B cell (primary cell): ENCODE results near the gene SHROOM2. TPM values are rescaled to one million over a fixed set of nuclear protein-coding genes. Genes with fewer than 3 reads are reported as not detected.

Source experiments
- ATAC-seq: fragments of 200-7000 bp; cut with Tn5 transposase; one replicate; pipeline ENCODE4 v1.10.0; 2021; ENCODE audit warnings: low read depth, mild to moderate bottlenecking, moderate number of reproducible peaks, moderate library complexity
- CTCF ChIA-PET: fragments of 350-600 bp; sonication (Branson Sonifier 250); formaldehyde crosslinking; loops from one replicate; lab custom pipeline; 2021; ENCODE audit warnings: antibody characterized with exemption, inconsistent platforms; lab: Charles Lee
- POLR2A ChIA-PET: fragments of 350-600 bp; sonication (Branson Sonifier 250); formaldehyde crosslinking; loops from one replicate; lab custom pipeline; 2021; ENCODE audit warnings: antibody characterized with exemption; lab: Charles Lee
- DNase-seq: peaks from one replicate; pipeline ENCODE4 v3.0.0; 2013
- H2AFZ ChIP-seq: 2 replicates; pipeline ENCODE4 v1.6.1; 2012; ENCODE audit warnings: mild to moderate bottlenecking, low read depth, low read length; ENCODE audit not compliant: insufficient read depth, poor library complexity, severe bottlenecking
- H3K27ac ChIP-seq, 2 donors: 1 replicate in 1 of 2; 2 replicates in 1 of 2; pipeline ENCODE4 v1.5.1; 2012 to 2013; ENCODE audit warnings: low read length in 2 of 2, mild to moderate bottlenecking in 2 of 2, moderate library complexity in 1 of 2
- H3K27me3 ChIP-seq, 4 experiments: fragments of 200-600 bp in 1 of 4; sonication (generic) in 1 of 4; replicated peaks in 1 of 4; 1 replicate in 2 of 4; 2 replicates in 2 of 4; pipeline versions ENCODE4 v1.6.1 to v1.7.0; 2013 to 2016; ENCODE audit warnings: low read length in 3 of 4, mild to moderate bottlenecking in 2 of 4, mixed read lengths in 1 of 4, moderate library complexity in 1 of 4; ENCODE audit not compliant: insufficient read depth in 4 of 4, control insufficient read depth in 3 of 4; ENCODE audit errors: control extremely low read depth in 1 of 4
- H3K36me3 ChIP-seq, 2 experiments: replicated peaks in 1 of 2; 1 replicate in 1 of 2; 2 replicates in 1 of 2; pipeline versions ENCODE4 v1.6.1 to v1.7.1; 2013; ENCODE audit warnings: low read length in 1 of 2; ENCODE audit not compliant: insufficient read depth in 2 of 2, control insufficient read depth in 1 of 2; ENCODE audit errors: control extremely low read depth in 1 of 2, extremely low read depth in 1 of 2
- H3K4me1 ChIP-seq, 2 donors: fragments of 200-600 bp in 1 of 2; sonication (generic) in 1 of 2; 1 replicate in 1 of 2; 2 replicates in 1 of 2; pipeline versions ENCODE4 v1.5.1 to v1.6.1; 2013 to 2017; ENCODE audit warnings: low read length in 2 of 2; ENCODE audit not compliant: control insufficient read depth in 2 of 2, insufficient read depth in 2 of 2
- H3K4me2 ChIP-seq: replicated peaks from 2 replicates; pipeline ENCODE3; 2012; ENCODE audit warnings: mild to moderate bottlenecking, low read depth, low read length; ENCODE audit not compliant: poor library complexity, severe bottlenecking
- H3K4me3 ChIP-seq, 5 experiments: fragments of 200-600 bp in 1 of 5; sonication (generic) in 1 of 5; 1 replicate in 3 of 5; 2 replicates in 2 of 5; pipeline versions ENCODE4 v1.5.1 to v1.7.0; 2011 to 2016; ENCODE audit warnings: low read length in 4 of 5, mild to moderate bottlenecking in 4 of 5, low read depth in 2 of 5, control low read depth in 1 of 5, moderate library complexity in 1 of 5; ENCODE audit not compliant: insufficient read depth in 1 of 5; ENCODE audit errors: control extremely low read depth in 1 of 5, extremely low read depth in 1 of 5
- H3K79me2 ChIP-seq: fragments of 200-600 bp; sonication (generic); one replicate; pipeline ENCODE4 v1.6.0; 2016; ENCODE audit warnings: low read length; ENCODE audit not compliant: control insufficient read depth, insufficient read depth
- H3K9ac ChIP-seq: fragments of 200-600 bp; sonication (generic); 2 replicates; pipeline ENCODE4 v1.6.1; 2017; ENCODE audit warnings: mild to moderate bottlenecking, low read length, moderate library complexity
- H3K9me3 ChIP-seq, 3 donors: one replicate each; pipeline versions ENCODE4 v1.6.1 to v1.7.1; 2013; ENCODE audit warnings: low read length in 2 of 3; ENCODE audit not compliant: control insufficient read depth in 2 of 3, insufficient read depth in 1 of 3; ENCODE audit errors: control extremely low read depth in 1 of 3
- H4K20me1 ChIP-seq: 2 replicates; pipeline ENCODE4 v1.6.0; 2012; ENCODE audit warnings: mild to moderate bottlenecking, low read length; ENCODE audit not compliant: insufficient read depth, control insufficient read depth, poor library complexity, severe bottlenecking
- H3K27ac Mint-ChIP-seq: one replicate; pipeline ENCODE4 v1.8.0; 2021; ENCODE audit warnings: mixed read lengths
- H3K27me3 Mint-ChIP-seq: one replicate; pipeline ENCODE4 v1.8.0; 2021; ENCODE audit warnings: mixed read lengths
- H3K4me1 Mint-ChIP-seq: one replicate; pipeline ENCODE4 v1.8.0; 2021; ENCODE audit warnings: mixed read lengths
- H3K4me3 Mint-ChIP-seq: one replicate; pipeline ENCODE4 v1.8.0; 2021; ENCODE audit warnings: mixed read lengths
- H3K9me3 Mint-ChIP-seq: one replicate; pipeline ENCODE4 v1.8.0; 2022; ENCODE audit warnings: mixed read lengths; ENCODE audit not compliant: insufficient read depth
- EZH2 ChIP-seq: IDR thresholded peaks from 2 replicates; pipeline ENCODE4 v1.6.1; 2012; ENCODE audit warnings: borderline replicate concordance, low read depth, mild to moderate bottlenecking, moderate library complexity, low read length; ENCODE audit not compliant: insufficient read depth, poor library complexity, severe bottlenecking
- WGBS: methylation state at CpG from one replicate; pipeline ENCODE4 v1.1.5; 2013; ENCODE audit warnings: missing lambda C conversion rate; ENCODE audit not compliant: insufficient coverage; 5-methylcytosine and 5-hydroxymethylcytosine counted together
- intact Hi-C: fragments of 100-400 bp; cut with micrococcal nuclease; formaldehyde crosslinking; loops from one replicate; pipeline ENCODE4 v1.10.0; 2022
- polyA plus RNA-seq: library from polyadenylated mRNA; depleted of rRNA; stranded (reverse); fragments of >200 nt; gene quantifications from 2 replicates; pipeline ENCODE4 v1.2.3, GENCODE V29; 2012
- total RNA-seq, 2 donors: library from RNA; stranded (reverse); fragments of 120-200 nt in 1 of 2; gene quantifications; 1 replicate in 1 of 2; 2 replicates in 1 of 2; pipeline versions ENCODE4 v1.2.3 to v1.2.4, GENCODE V29; 2013 to 2022
- TF ChIP-seq, protein P1 (sequence below): fragments of 200-600 bp; IDR thresholded peaks from one replicate; pipeline ENCODE4 v1.8.0; 2022; ENCODE audit warnings: antibody characterized with exemption, mild to moderate bottlenecking

Gene SHROOM2
- total and polyA plus RNA-seq, 2 donors (not counting 1 experiment from before 2014, with no cell fraction given): not detected

DNA sequence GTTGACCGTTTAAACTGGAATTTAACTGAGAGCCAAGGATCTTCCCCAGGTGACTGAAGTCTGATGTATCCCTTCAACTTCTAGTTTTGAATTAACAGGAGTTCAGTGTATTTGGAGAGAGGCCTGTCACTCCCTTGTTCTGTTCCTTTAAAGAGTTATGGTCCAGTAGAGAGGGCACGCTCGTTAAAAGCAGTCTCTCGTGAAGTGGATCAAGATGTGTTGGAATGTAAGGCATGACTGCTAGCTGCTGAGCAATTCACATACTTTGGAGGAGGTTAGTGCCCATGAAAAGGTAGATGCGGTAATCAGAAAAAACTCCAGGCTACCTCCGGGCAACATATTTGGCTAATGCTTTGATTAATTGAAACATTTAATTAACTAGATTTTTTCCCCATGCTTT lies 65.7 kb downstream of the SHROOM2 start:
- ChIA-PET POLR2A (no interaction called here), CTCF (no interaction called here)
- no peaks in the 10 kb centered on the region for H3K27me3 ChIP-seq
- WGBS: 100% methylated on average over 2 of the region's 6 CpGs
- Mint-ChIP-seq H3K27me3 (peaks cover 14% of the 10 kb centered on the region), H3K4me1 (no peaks in the 10 kb centered on the region), H3K27ac (no peak overlapping the region), H3K9me3 (no peaks in the 10 kb centered on the region), H3K4me3 (no peak overlapping the region)
- H3K9ac ChIP-seq: no peak overlapping the region
- H4K20me1 ChIP-seq: no peaks in the 10 kb centered on the region
- TF ChIP-seq EZH2: no peak
- TF ChIP-seq, protein P1, sequence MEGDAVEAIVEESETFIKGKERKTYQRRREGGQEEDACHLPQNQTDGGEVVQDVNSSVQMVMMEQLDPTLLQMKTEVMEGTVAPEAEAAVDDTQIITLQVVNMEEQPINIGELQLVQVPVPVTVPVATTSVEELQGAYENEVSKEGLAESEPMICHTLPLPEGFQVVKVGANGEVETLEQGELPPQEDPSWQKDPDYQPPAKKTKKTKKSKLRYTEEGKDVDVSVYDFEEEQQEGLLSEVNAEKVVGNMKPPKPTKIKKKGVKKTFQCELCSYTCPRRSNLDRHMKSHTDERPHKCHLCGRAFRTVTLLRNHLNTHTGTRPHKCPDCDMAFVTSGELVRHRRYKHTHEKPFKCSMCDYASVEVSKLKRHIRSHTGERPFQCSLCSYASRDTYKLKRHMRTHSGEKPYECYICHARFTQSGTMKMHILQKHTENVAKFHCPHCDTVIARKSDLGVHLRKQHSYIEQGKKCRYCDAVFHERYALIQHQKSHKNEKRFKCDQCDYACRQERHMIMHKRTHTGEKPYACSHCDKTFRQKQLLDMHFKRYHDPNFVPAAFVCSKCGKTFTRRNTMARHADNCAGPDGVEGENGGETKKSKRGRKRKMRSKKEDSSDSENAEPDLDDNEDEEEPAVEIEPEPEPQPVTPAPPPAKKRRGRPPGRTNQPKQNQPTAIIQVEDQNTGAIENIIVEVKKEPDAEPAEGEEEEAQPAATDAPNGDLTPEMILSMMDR: no peak
- H3K4me2 ChIP-seq: no peak overlapping the region
- H3K79me2 ChIP-seq: no peaks in the 10 kb centered on the region
- intact Hi-C loops: no loop called here
- no peaks in the 10 kb centered on the region for H3K9me3 ChIP-seq
- DNase-seq (no peak), ATAC-seq (no peak)
- no peaks in the 10 kb centered on the region for H3K36me3 ChIP-seq
- H2AFZ ChIP-seq: no peak overlapping the region
- H3K27ac ChIP-seq: no peak overlapping the region
- no peak overlapping the region for H3K4me3 ChIP-seq
- no peaks in the 10 kb centered on the region for H3K4me1 ChIP-seq

DNA sequence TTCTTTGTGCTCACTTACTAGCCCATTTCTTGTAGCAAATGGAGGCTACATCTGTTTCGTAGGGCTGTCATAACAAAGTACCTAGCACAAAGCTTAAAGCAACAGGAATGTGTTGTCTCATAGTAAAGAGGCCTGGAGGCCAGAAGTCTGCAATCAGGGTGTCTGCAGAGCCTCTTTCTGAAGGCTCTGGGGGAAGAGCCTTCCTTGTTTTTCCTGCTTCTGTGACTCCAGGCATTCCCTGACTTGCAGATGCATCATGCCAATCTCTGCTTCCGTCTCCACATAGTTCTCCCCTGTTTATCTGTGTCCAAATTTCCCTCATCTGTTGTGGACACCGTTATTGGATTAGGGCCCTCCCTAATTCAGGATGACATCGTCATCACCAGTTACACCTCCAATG lies 67.1 kb downstream of the SHROOM2 start:
- H3K9me3 Mint-ChIP-seq: no peaks in the 10 kb centered on the region
- no peak overlapping the region for H2AFZ ChIP-seq
- ChIA-PET POLR2A (no interaction called here), CTCF (no interaction called here)
- H3K9ac ChIP-seq: no peak overlapping the region
- no peaks in the 10 kb centered on the region for H3K4me1 ChIP-seq
- no peak overlapping the region for H3K27ac ChIP-seq
- H3K4me3 ChIP-seq: no peak overlapping the region
- intact Hi-C loops: no loop called here
- no peaks in the 10 kb centered on the region for H3K27me3 ChIP-seq
- no peaks in the 10 kb centered on the region for H3K36me3 ChIP-seq
- peaks cover 16% of the 10 kb centered on the region for H3K27me3 Mint-ChIP-seq
- ATAC-seq (no peak), DNase-seq (no peak)
- no peaks in the 10 kb centered on the region for H3K4me1 Mint-ChIP-seq
- H3K79me2 ChIP-seq: no peaks in the 10 kb centered on the region
- H3K27ac Mint-ChIP-seq: no peak overlapping the region
- no peak overlapping the region for H3K4me2 ChIP-seq
- H4K20me1 ChIP-seq: no peaks in the 10 kb centered on the region
- no peak overlapping the region for H3K4me3 Mint-ChIP-seq
- TF ChIP-seq, protein P1: no peak
- TF ChIP-seq EZH2: no peak
- no peaks in the 10 kb centered on the region for H3K9me3 ChIP-seq
- no CpG with 5 or more reads among the region's 4 CpGs for WGBS
